Panc1 (cell line): ENCODE measurements around the gene IGLL5.

ENCODE experiments used
- POLR2AphosphoS5 ChIP-seq: IDR thresholded peaks from 2 replicates; pipeline ENCODE4 v1.6.1; 2012; ENCODE audit warnings: mild to moderate bottlenecking, low read depth, low read length, moderate library complexity
- TF ChIP-seq, protein P1 (sequence below): fragments of 450-650 bp; IDR thresholded peaks from 2 replicates; pipeline ENCODE4 v1.5.1; 2017; ENCODE audit warnings: mild to moderate bottlenecking

GRCh38 chr22:22940961-22941605 is 53.5 kb downstream of the IGLL5 start:
- TF ChIP-seq, protein P1, sequence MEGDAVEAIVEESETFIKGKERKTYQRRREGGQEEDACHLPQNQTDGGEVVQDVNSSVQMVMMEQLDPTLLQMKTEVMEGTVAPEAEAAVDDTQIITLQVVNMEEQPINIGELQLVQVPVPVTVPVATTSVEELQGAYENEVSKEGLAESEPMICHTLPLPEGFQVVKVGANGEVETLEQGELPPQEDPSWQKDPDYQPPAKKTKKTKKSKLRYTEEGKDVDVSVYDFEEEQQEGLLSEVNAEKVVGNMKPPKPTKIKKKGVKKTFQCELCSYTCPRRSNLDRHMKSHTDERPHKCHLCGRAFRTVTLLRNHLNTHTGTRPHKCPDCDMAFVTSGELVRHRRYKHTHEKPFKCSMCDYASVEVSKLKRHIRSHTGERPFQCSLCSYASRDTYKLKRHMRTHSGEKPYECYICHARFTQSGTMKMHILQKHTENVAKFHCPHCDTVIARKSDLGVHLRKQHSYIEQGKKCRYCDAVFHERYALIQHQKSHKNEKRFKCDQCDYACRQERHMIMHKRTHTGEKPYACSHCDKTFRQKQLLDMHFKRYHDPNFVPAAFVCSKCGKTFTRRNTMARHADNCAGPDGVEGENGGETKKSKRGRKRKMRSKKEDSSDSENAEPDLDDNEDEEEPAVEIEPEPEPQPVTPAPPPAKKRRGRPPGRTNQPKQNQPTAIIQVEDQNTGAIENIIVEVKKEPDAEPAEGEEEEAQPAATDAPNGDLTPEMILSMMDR = no peak
- no peak for TF ChIP-seq POLR2AphosphoS5
